Measurements from ENCODE around the gene ZNF324B.
"Not testable (repeated sequence)": the region's sequence is repeated elsewhere in the genome, so short reads cannot be mapped to it uniquely, and the experiment has no call there.

Gene ZNF324B

DNA sequence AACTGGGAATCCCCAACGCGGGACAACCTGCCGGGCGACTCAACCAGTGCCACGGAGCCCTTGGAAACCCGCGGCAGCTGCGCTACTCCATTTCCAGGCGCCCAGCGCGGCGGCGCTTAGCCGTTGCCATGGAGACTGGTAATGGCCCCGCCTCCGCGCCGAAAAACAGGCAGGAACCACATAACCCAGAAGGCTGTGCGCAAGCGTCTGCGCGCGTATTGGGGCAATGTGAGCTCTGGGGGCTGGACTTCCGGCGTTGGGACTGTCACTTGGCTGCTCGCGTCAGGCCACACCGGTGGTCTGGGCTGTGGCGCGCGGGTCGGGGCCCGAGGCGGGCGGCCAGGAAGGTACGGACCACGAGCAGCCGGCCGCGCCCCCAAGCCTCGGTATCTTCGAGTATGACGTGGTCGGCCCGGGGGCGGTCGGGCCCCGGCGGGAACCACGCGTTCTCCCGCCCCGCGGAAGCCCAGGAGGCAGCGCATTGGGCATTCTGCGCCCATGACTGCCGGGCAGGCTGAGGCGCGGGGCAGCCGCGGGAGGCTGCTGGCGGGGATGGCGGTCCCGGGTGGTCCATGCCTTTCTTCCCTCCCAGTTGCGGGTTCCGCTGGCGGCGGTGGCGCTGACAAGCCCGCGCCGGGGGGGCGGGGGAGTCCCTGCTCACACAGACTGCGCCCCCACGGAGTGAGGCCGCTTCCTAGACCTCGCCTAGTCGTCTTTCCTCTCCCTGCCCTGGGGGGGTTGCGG, at the start of gene ZNF324B:
TSS of gene ZNF324B (plus strand) at position 265 of the 744 bp plus-strand sequence. CDS start 2,080 bp downstream, outside the sequence.
- DNase-seq, result peak; percentile 92 to 96

DNA sequence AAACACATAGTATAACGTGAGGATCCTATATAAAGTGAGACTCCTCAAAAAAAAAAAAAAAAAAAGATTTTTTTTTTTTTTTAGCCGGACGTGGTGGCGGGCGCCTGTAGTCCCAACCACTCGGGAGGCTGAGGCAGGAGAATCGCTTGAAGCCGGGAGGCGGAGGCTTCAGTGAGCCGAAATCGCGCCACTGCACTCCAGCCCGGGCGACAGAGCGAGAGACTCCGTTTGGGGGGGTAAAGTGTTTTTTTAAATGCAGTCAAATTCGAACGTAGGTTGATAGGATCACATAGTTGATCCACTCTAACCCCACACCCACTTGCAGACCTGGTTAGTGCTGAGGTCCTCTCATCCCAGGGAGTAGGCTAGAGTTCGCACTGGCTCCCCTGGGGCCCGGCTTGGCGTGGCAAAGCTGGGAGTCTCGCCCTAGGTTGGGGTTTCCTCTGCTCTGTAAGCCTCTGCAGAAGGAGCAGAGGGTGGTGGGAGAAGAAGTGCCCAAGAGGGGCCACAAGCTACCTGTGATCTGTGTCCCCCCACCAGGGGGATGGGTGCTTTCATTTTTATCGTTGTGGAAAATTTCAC, 49.5 kb upstream of the ZNF324B start:
- no peak for DNase-seq

DNA sequence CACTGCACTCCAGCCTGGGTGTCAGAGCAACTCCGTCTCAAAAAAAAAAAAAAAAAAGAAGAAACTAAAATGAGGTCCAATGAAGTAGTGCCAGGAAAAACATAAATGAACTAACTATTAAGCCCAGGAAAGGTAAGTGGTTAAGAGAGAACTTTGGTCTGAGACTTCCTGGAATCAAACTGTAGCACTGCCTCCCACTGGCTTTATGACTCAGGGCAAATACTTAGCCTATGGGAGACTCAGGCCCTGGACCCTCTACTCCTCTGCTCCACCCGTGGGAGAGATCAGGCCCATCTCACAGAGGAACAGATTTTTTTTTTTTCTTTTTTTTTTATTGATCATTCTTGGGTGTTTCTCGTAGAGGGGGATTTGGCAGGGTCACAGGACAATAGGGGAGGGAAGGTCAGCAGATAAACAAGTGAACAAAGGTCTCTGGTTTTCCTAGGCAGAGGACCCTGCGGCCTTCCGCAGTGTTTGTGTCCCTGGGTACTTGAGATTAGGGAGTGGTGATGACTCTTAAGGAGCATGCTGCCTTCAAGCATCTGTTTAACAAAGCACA, 47.4 kb upstream of the ZNF324B start:
- not testable (repeated sequence) for DNase-seq

DNA sequence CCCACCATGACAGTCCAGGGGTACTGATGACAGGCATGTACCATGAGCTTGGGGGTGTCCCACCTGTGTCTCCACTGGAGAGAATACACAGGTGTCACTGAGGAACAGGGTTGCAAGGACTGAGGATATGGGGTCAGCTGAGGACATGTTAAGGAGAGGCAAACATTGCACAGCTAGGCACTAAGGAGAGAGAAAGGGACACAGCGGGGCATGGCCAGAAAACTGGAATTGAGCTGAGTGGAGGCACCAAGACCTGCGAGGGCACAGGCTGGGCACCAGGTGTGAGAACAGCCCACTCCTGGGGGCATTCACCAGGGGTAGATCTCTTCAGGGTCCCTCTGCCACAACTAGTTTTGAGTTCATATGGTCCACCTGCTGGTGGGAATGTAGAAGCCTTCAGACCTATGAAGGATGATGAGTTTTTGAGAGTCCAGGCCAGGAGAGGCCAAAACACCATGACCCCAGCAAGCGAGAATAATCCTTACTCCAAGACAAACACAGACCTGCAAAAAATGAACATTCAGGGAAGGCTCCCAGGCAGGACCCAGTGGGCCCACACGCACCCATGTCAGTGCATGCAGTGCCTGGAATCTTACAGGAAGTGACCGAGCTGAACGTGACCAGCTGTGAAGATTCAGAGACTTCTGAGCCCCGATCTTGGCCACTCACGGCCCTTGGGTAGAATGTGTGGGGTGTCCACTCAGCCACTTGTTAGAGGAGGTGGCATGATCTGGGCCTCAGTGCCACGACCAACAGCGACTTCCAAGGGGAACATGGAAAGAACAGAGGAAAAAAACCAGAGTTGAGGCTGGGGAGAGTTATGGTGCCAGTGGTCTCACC, 44.4 kb upstream of the ZNF324B start:
- DNase-seq, result no peak

DNA sequence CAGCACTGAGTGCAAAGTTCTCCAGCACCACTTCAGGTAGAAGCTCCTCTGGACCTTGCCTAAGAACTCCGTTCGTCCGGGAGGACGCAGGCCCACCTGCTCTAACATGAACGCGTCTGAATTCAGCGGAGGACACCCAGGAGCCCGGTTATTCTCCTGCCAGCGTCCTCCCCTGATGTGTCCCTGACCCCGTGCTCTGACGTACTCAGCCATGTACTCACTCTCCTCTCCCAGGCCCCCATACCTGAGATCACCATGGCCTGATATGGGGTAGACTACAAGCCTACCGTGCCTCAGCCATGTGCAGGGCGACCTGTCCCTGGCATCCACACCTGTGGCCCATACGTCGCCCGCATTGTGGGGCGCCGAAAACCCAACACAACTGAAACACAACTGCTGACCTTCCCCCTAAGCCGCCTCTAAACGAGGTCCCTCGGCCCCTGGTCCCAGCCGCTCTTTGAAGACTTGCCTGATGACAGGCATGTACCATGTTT, 43.7 kb upstream of the ZNF324B start:
- no peak for DNase-seq

DNA sequence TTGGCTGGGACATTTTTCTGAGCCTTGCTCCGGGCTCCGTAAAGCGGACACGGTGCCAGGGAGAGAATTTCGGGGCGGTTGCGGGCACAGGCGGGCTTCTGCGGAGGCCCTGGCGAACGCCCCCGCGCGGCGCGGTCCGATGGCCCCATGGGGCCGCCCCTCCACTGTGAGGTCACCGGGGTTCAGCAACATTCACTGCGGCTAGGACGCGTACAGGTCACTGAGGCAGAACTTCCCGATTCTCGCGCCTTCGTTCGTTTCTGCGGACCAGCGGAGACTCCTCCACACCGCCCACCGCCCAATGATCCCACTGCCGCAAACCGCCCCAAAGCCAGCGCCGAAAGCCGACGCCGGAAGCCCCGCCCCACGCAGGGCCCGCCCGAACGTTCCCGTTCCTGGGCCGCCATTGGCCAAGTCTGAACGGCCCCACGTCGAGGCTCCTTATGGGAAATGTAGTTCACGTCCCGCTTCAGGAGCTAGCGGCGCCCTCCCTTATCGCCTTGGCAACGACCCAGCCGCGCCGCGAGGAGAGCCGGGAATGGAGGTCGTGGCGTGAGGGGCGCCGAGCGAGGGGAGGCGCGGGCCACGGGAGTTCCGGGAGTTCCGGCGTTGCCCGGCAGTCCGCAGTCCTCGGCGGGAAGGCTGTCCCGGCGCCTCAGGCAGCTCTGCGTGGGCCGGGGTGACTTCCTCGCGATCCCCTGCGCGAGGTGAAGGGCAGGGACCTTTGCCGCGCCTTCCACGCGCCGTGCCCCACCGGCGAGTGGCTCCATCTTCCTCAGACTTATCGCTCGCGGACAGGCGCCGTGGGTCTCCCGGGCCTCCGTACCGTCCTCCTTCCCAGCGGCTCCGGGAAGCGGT, 43.0 kb upstream of the ZNF324B start, which contains the start of gene ZNF584:
TSS of gene ZNF584 (plus strand) at position 498 of the 858 bp plus-strand sequence. CDS start 499 bp downstream, outside the sequence.
- DNase-seq, result peak; percentile 93 to 94

DNA sequence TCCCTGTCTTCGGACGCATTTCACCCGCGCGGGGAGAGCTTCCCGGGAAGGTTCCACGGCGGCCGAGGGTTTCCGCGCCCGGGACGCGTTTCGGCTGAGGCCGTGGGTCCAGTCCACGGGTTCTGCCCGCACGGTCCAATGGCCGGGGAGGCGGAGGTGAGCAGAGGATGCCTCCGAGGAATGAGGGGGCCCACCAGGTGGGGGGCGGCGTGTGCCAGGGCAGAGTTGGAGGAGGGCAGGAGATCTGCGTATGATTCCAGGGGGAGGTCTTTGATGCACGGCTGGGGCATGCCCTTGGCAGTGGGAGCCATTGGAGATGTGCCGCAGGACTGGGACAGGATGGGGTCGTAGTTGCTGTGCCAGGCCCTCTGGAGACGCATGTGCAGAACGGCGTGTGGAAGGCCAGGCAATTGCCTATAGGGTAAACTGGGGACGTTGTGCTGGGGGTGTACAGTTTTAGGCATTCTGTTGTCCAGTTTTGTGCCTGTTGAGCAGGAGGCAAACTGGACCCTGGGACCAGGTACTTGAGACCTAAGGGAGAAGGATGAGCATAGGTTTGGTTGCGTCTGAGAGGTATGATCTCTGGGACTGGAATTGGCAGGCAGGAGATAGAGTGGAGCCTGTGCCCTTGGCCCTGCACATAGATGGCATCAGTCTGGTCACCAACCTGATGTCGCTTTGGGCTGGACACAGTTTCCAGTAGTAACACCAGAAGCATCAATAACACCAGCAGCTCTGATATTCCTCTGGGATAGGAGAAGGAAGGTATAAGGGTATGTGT, 42.2 kb upstream of the ZNF324B start:
- DNase-seq, result no peak

DNA sequence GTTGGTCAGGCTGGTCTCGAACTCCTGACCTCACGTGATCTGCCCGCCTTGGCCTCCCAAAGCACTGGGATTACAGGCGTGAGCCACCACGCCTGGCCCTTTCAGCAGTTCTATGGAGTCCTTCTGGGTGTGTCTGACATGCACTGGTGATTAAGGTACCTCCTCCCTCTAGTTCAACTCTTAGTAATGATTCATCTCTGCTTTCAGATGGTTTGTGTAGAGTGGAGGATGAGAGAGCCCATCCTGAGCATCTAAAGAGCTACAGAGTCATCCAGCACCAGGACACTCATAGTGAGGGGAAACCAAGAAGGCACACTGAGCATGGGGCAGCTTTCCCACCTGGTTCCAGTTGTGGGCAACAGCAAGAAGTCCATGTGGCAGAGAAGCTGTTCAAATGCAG, 34.8 kb upstream of the ZNF324B start:
- DNase-seq, result no peak

DNA sequence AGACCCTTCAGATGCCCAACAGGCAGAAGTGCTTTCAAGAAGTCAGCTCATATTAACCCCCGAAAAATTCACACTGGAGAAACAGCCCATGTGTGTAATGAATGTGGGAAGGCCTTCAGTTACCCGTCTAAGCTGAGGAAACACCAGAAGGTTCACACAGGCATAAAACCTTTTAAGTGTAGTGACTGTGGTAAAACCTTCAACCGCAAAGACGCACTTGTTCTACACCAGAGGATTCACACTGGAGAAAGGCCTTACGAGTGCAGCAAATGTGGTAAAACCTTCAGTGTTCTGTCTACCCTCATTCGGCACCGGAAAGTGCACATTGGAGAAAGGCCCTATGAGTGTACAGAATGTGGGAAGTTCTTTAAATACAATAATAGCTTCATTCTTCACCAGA, 34.4 kb upstream of the ZNF324B start:
- no peak for DNase-seq

DNA sequence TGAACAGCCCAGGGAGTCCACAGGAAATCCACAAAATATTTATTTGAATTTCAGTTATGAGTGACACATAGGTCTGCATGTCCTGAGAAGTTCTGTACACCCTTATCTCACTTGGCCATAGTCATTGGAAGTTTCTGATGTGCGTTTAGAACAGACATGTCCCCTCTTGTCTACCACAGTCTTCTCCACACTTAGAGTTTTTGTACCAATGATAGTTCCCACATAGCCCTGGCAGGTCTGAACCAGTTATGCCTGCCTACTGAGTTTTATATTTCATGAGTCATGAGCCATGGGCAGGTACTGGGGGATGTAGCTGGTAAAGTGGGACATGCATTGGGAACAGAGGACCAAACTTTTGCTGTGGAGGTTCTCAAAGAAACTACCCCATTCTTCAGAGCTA, 22.8 kb upstream of the ZNF324B start:
- DNase-seq, result no peak

DNA sequence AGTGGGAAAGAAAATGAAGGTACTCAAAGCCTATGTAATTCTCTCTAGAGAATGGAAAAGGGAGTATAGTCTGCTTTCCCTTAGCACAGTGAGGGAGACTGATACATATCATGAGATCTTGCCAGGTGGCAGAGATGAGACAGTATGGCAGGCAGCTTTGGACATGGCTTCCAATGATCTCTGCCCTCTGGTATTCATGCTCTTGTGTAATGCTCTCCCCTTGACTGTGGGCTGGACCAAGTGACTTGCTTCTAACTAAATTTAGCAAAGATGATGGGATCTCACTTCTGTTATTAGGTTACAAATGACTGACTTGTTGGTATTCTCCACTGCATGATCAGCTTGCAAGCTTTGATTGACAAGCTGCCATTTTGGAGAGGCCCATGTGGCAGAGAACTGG, 21.7 kb upstream of the ZNF324B start:
- no peak for DNase-seq

DNA sequence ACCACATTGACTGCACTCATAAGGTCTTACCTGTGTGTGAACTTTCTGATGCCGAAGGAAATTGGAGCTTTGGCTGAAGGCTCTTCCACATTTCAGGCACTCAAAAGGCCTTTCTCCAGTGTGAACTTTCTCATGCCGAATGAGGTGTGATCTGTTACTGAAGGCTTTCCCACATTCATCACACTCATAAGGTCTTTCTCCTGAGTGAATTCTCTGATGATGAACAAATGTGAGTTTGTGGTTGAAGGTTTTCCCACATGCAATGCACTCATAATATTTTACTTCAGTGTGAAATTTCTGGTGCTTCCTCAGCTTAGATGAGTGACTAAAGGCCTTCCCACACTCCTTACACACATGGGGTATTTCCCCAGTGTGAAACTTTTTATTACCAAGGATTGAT, 17.2 kb upstream of the ZNF324B start:
- no peak for DNase-seq

DNA sequence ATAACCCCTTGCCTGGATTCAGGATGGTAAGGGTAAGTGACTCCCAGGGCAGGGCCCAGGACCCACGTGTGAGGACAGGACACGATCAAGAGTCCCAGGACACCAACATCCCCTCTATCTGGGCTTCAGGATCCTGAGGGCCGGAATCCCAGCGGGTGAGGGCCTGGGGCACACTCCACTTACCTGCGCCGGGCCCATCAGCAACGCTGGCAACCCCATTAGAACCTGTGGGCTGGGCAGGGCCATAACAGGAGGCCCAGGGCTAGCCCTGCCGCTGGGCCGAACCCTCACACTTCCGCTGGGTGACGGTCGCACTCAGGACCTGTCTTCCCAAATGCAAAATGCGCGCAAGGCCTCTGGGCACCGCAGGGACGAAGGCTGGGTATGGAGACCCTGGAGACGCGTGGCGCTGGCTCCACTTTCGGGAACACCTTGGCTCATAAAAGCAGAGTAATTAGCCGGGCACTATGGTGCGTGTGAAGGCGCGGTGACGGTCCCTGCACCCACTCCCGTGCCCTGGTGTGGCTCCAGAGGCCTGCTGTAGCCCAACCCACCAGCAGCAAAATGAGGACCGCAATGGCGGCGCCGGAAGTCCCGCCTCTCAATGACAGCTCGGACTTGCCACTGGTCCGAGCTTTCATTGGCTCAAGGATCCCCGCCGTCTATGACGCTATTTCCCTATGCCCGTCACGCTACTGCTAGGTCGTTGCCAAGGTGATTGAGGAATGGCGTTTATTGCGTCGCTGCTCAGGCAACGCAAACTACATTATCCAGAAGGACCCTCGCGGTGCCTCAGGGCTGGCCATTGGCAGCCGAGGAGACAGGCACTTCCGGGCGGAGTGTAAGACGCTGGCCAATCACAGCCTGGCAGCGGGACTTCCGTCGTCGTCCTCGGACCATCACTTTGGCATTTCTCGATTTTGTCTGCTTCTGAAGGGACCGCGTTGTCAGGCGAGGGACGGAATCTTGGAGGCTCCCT, 11.6 kb upstream of the ZNF324B start, which contains the start of gene ZNF132:
TSS of gene ZNF132 (minus strand) at position 578 of the 979 bp plus-strand sequence. CDS start at position 246, 332 bp downstream.
- DNase-seq, result peak; percentile 98 to 99

DNA sequence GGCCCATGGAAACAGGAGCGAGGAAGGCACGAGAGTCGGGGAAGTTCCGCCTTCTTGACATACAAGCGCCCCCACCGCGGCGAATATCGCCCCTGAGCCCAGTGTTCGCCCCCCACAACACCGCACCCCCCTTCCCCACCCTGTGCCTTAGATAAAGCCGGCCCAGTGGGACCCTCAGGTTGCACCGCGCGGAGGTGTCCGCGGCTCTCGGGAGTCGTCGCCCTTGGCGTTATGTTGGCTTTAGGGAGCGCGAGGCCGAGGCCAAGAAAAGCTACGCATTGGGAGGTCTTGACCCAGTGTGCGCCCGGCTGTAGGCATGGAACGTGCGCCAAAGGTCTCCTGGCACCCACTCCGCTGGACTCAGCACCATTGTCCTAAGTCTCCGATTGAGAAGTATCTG, 10.9 kb upstream of the ZNF324B start:
- DNase-seq, result no peak

DNA sequence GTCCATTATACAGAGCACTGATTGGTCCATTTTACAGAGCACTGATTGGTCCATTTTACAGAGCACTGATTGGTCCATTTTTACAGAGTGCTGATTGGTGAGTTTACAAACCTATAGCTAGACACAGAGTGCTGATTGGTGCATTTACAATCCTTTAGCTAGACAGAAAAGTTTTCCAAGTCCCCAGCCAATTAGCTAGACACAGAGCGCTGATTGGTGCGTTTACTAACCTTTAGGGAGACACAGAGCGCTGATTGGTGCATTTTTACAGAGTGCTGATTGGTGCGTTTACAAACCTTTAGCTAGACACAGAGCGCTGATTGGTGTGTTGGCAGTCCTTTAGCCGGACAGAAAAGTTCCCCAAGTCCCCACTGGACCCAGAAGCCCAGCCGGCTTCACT, 8.4 kb upstream of the ZNF324B start:
- not testable (repeated sequence) for DNase-seq

DNA sequence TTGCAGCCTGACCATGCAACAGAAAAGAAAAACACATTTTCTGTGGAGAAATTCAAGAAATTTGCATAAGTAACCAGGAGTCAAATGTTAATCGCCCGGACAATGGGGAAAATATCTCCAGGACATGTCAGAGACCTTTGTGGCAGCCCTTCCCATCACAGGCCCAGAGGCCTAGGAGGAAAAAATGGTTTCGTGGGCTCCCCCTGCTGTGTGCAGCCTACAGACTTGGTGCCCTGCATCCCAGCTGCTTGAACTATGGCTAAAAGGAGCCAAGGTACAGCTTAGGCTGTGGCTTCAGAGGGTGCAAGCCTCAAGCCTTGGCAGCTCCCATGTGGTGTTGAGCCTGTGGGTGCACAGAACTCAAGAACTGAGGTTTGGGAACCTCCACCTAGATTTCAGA, 2.6 kb upstream of the ZNF324B start:
- DNase-seq, result not testable (repeated sequence)

DNA sequence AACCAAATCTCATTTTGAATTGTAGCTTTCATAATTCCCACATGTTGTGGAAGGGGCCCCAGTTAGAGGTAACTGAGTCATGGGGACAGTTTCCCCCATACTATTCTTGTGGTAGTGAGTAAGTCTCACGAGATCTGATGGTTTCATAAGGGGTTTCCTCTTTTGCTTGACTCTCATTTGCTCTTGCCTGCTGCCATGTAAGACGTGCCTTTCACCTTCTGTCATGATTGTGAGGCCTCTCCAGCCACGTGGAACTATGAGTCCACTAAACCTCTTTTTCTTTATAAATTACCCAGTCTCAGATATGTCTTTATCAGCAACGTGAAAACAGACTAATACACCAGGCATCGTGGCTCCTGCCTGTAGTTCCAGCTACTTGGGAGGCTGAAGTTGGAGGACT, 1.4 kb upstream of the ZNF324B start:
- not testable (repeated sequence) for DNase-seq

DNA sequence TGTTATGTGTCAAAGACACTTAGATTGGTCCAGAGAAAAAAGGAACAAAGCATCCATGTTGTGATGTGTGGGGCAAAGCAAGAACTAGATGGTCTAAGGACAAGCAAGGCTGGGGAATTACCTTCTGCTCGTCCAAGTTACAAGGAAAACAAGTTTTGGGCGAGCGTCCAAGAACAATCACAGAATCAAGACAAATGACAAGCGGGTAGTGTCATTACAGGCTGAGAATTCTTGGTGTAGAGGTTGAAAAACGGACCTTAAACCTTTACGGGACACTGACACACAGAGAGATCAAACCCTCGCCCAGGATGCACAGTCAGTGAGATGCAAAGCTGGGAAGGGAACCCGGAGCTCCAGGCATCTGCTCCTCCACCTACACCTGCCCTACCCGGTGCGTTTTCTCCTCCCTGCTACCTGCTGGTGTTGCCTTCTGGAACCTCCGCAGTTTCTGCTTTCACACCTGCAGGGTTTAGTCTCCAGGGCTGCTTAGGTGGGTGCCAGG, 515 bp upstream of the ZNF324B start:
- DNase-seq, result no peak

DNA sequence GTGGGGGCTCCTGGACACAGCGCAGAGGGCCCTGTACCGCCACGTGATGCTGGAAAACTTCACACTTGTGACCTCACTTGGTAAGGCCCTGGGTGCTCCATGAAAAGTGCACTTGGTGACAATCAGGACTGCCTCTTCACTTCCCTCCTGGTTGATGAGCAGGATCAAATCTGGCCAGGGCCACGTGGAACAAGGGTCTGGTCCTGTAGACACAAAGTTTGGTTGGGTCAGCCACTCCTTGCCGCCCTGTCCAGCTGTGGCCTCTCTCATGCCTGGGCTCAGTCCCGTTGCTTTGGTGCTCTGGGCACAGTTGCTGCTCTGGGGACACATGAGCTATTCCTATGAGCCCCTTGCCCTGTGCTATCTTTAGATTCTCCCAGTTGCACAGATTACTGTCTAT, 2.3 kb downstream of the ZNF324B start:
- no peak for DNase-seq

DNA sequence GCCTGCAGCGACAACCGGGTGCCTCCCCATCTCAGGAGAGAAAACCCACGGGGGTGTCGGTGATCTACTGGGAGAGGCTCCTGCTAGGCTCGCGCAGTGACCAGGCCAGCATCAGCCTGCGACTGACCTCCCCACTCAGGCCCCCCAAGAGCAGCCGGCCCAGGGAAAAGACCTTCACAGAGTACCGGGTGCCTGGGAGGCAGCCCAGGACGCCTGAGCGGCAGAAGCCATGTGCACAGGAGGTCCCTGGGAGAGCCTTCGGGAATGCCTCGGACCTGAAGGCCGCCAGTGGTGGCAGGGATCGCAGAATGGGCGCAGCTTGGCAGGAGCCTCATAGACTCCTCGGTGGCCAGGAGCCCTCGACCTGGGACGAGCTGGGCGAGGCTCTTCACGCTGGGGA, 3.9 kb downstream of the ZNF324B start:
- no peak for DNase-seq

Data from hippocampal formation (tissue), 2 donors.